Muscle of back (tissue), 11 donors: ENCODE results near the gene NAALAD2. TPM values are rescaled to one million over a fixed set of nuclear protein-coding genes. Genes with fewer than 3 reads are reported as not detected.
A peak's percentile ranks its signal among the peaks of the same experiment; 100 is the strongest.
"Not testable (repeated sequence)": the region's sequence is repeated elsewhere in the genome, so short reads cannot be mapped to it uniquely, and the experiment has no call there.

Experiments used
- DNase-seq, 3 donors: peaks; one replicate each; pipeline versions ENCODE4 v3.0.0 to v3.0.0-alpha.2; 2013
- polyA plus RNA-seq, 10 donors: library from polyadenylated mRNA; unstranded; fragments of 120-200 nt; gene quantifications; one replicate each; pipeline ENCODE4 v1.2.1, GENCODE V29; 2013; ENCODE audit not compliant: insufficient read length in 10 of 10

NAALAD2 gene
- polyA plus RNA-seq, 10 donors, result 3.2 to 9.7 (median 4.8) TPM

GRCh38 chr11:90189011-90189410 lies 54.5 kb downstream of the NAALAD2 start:
- no peak for DNase-seq

DNA sequence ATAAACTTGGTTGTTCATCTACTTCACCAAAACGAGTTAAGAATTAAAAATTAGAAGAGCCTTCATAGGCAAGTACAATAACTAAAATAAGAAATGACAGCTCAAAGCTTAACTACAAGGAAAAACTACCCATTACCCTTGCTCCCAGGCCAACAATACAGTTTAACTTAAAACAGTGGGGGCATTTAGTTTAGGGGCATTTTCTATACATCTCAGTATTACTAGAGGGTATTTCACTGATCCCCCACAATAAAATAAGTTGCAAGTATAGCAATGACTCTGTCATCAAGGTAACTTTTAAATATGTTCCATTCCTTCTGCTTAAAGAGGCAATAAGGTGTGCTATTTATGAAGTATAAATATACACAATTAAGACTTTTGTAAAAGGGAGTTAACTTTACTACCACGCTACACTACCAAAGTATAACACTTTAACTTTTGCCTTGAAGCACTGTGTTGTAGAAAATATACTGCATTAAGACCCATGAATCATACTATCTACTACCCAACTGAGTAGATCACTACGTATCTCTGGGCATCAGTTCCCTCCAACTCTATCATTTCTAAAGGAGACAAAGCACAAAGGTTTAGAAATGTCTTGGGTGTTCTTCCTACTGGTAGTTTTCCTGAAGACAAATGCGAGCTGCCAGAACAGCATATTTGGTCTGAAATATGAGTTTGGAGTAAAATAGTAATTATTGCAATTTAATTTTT lies 58.6 kb downstream of the NAALAD2 start:
- no peak for DNase-seq

DNA sequence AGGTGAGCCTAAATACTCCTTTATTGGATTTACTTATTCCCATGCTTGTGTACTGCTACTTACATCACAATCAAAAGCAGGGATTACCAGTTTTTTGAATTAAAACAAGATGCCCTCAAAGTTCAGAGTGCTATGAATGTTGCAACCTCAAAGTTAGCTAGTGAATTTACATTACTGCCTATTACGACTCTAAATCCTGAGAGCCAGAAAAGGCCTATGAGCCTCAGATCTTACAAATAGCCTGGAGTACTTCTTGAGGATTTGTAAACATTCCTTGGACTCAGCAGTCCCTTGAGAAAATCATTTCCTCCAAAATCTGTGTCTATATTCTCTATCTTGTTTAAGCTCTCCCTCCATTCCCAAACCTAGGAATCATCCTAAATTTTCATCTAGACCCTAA lies 62.9 kb downstream of the NAALAD2 start:
- no peak for DNase-seq

- no peak for DNase-seq
These were observed 67.9 kb downstream of the NAALAD2 start for GRCh38 chr11:90202342-90202741.

DNA sequence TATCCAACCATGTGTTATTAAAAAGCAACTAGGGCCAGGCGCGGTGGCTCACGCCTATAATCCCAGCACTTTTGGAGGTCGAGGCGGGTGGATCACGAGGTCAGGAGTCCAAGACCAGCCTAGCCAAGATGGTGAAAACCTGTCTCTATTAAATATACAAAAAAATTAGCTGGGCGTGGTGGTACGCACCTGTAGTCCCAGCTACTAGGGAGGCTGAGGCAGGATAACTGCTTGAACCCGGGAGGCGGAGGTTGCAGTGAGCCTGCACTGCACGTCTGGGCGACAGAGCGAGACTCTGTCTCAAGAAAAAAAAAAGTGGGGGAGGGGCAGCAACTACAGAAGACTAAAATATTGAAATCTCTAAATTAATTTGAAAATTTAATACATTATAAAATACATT lies 69.9 kb downstream of the NAALAD2 start:
- no peak for DNase-seq

GRCh38 chr11:90204832-90205646 lies 70.6 kb downstream of the NAALAD2 start:
- DNase-seq, result peak; percentile 27 to 61 (median 42)

GRCh38 chr11:90207992-90208391 lies 73.5 kb downstream of the NAALAD2 start:
- DNase-seq, result not testable (repeated sequence)

GRCh38 chr11:90208857-90209256 lies 74.4 kb downstream of the NAALAD2 start:
- no peak for DNase-seq

DNA sequence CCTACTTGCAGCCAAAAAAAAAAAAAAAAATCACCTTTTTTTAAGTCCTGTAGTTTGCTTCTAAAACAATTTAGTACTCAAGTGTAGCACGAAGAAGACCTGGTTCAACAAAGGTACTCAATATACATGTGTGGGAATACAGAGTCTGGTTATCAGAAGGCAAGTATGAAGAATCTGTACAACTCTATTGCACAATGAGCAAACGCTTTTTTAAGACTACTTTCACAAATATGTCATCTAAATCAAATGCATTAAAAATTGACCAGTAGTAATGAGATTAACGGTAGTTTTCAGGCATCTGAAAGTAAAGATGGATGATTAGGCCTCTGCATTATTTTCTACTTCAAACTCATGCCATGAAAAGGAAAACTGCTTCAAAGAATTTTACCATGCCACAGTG lies 78.9 kb downstream of the NAALAD2 start:
- no peak for DNase-seq

DNA sequence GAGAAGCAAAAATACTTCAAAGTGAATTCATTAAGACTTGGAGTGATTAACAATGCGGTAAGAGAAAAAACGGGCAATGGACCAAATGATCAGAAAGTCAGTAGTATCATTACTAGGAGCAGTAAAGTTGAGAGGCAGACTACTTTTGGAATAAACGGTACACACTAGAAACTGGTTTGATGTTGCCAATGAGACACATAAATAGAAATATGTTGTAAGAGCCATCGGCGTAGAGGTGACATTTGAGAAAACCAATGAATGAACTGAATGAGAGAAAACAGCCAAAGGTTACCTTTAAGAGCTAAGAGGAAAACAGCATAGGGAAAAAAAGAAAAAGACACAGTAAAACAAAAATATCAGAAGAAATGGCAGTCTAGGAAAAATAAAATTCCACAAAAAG lies 82.1 kb downstream of the NAALAD2 start:
- DNase-seq, result no peak

DNA sequence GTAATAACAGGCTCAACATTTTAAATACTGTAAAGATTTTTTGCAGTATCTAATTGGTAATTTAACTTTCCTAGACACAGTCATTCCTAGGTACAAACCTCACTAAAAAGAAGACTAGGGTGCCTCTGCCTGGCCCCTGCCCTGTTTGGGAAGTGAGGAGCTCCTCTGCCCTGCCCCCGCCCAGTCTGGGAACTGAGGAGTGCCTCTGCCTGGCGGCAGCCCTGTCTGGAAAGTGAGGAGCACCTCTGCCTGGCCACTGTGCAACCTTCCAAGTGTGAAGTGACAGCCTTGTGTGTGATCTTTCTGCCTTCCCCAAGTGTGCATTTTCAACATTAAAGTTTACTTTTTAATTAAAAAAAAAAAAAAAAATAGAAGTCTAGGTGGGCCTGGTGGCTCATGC lies 84.1 kb downstream of the NAALAD2 start:
- no peak for DNase-seq

GRCh38 chr11:90219438-90219837 lies 85.0 kb downstream of the NAALAD2 start:
- no peak for DNase-seq

DNA sequence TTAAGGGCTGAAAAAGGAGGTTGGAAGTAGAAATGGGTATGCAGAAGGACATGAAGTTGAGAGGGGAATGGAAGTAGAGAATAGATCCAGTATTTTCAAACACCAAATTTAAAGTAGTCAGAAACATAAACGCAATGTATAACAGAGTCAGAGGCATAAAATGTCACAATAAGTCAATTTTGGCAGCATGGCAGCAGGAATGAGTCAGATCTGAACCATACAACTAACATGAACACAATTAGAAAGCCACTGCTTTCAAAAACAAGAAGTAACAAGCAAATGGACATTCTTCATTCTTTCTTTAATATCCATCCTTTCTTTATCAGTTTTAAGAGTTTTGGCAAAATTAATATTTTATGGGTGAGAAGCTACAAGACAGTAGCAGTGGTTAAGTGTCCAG lies 85.9 kb downstream of the NAALAD2 start:
- DNase-seq, result peak in 1 of 3 donors; percentile 10

- DNase-seq, result no peak
These were observed 87.5 kb downstream of the NAALAD2 start for GRCh38 chr11:90221803-90222458.

DNA sequence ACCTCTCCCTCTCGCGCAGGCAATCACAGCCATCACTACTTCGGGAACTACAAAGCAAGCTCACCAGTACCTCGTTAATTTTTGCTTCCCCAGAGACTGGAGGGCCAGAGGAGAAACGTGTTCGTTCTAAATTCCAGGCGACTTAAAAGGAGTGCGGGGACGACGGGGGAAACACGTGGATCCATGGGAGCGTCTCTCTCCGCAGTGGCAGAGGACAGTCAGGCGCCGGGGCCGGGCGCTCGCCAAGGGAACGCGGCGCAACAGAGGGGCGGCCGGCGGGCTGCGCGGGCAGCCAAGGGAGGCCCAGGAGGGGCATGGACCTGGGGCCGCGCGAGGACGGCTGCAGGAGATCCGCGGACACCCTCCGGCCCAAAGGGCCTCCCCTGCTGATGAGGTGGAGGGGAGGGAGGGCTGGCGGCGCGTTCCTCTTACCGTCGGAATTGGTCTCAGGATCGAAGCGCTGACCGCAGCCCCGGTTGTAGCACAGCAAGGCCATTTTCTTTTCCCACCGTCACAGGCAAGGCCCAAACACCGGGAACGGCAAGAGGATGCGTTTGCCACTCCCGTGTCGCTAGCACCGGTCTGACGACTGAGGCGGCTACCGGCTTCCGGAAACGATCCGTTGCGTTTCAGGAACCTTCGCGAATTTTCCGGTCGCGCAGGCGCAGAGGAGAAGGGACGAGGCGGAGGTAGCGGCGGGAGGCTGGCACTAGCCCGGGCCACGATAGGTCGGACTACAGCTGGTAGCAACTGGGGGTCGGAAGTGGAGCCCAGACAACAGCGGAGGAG lies 88.2 kb downstream of the NAALAD2 start, which contains the start of gene CHORDC1:
CHORDC1 (minus strand) TSS at position 591 of the 789 bp plus-strand sequence; CDS start at position 496, 95 bp downstream.
- peak; percentile 89 to 95 (median 92) for DNase-seq

- DNase-seq, result no peak
These were observed 88.8 kb downstream of the NAALAD2 start for GRCh38 chr11:90223248-90223585.

DNA sequence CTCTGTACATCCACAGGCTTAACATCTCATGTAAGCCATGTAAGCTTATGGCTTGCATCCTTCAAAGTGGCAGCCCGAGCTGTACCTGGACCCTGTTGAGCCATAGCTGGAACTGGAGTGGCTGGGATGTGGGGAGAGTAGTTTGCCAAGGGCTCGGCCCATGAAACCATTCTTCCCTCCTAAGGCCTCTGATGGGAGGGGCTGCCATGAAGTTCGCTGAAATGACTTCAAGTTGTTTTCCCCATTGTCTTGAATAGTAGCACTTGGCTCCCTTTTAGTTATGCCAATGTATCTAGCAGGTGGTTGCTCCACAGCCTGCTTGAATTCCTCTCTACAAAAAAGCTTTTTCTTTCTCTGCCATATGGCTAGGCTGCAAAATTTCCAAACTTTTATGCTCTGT lies 93.6 kb downstream of the NAALAD2 start:
- DNase-seq, result no peak

- no peak for DNase-seq
These were observed 95.3 kb downstream of the NAALAD2 start for GRCh38 chr11:90229791-90230190.

DNA sequence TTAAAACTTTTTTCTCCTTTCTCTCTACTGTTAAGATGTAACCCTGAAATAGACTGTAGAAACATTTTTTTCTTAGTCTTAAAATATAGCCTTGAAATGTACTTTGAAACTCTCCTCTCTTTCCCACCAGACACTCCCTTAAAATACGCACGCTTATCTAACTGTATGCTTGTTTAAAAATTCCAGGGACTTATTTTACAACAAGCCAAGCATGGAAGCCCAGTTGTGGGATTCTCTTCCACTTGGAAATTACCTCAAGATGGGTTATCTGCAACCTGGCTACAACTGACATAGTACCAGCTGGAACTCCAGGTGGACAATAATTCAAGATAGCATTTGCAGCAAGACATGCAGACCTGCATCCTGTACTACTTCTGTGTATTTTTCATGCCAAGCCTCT lies 100.5 kb downstream of the NAALAD2 start:
- DNase-seq, result no peak

DNA sequence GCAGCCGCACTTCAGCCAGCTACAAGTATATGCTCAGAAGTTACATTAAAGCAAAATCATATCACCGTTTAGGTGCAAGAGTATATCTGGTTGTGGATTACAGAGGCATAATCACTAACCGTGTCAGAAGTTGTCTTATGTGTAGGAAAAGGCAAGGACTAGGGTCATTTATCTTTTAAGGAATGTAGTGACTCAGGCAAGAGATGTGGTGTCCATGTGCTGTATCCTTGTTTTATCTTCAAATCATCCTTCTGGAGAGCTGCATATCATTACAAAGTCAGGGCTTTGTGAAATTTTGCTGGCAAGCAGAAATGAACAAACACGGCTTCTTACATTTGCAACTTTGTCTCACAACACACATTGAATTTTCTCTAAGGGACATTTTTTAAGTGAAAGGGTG lies 101.1 kb downstream of the NAALAD2 start:
- DNase-seq, result no peak

- no peak for DNase-seq
These were observed 102.5 kb downstream of the NAALAD2 start for GRCh38 chr11:90237004-90237403.
